ENCODE data around the gene MAEA. TPM values are rescaled to one million over a fixed set of nuclear protein-coding genes. Genes with fewer than 3 reads are reported as not detected.

The MAEA gene
- total RNA-seq, 1 donor from 2014 or later, result 56.3 TPM

GRCh38 chr4:1329408-1330371, 40.0 kb downstream of the MAEA start:
- no peak for TF ChIP-seq CTCF (IDR thresholded peaks at IDR 0.05)
- H3K27ac Mint-ChIP-seq (ENCODE audit: unreplicated experiment), result no peak overlapping the region
- H3K4me1 Mint-ChIP-seq (ENCODE audit: low read depth), result no peaks in the 10 kb centered on the region
- peaks cover 11% of the 10 kb centered on the region for H3K36me3 Mint-ChIP-seq (ENCODE audit: low read depth)
- no peaks in the 10 kb centered on the region for H3K27me3 Mint-ChIP-seq (ENCODE audit: low read depth)
- peak; percentile 88 for DNase-seq (ENCODE audit: low spot score)
- no peaks in the 10 kb centered on the region for H3K9me3 Mint-ChIP-seq (ENCODE audit: low read depth)
- H3K4me3 Mint-ChIP-seq (ENCODE audit: unreplicated experiment), result no peak overlapping the region

- no peak overlapping the region for H3K4me3 Mint-ChIP-seq (ENCODE audit: unreplicated experiment)
- no peak overlapping the region for H3K27ac Mint-ChIP-seq (ENCODE audit: unreplicated experiment)
These were observed 41.3 kb downstream of the MAEA start for GRCh38 chr4:1330761-1331590.

GRCh38 chr4:1331591-1332353, 42.1 kb downstream of the MAEA start:
- H3K4me3 Mint-ChIP-seq (ENCODE audit: unreplicated experiment), result no peak overlapping the region
- H3K36me3 Mint-ChIP-seq (ENCODE audit: low read depth), result peaks cover 18% of the 10 kb centered on the region
- H3K9me3 Mint-ChIP-seq (ENCODE audit: low read depth), result no peaks in the 10 kb centered on the region
- DNase-seq (ENCODE audit: low spot score), result peak; percentile 71
- no peak overlapping the region for H3K27ac Mint-ChIP-seq (ENCODE audit: unreplicated experiment)
- no peaks in the 10 kb centered on the region for H3K27me3 Mint-ChIP-seq (ENCODE audit: low read depth)
- H3K4me1 Mint-ChIP-seq (ENCODE audit: low read depth), result no peaks in the 10 kb centered on the region
- TF ChIP-seq CTCF (IDR thresholded peaks at IDR 0.05), result no peak

More at GRCh38 chr4:1330761-1331590, 41.3 kb downstream of the MAEA start:
- no peaks in the 10 kb centered on the region for H3K9me3 Mint-ChIP-seq (ENCODE audit: low read depth)
- H3K27me3 Mint-ChIP-seq (ENCODE audit: low read depth), result no peaks in the 10 kb centered on the region
- no peak for TF ChIP-seq CTCF (IDR thresholded peaks at IDR 0.05)
- DNase-seq (ENCODE audit: low spot score), result no peak
- H3K36me3 Mint-ChIP-seq (ENCODE audit: low read depth), result peaks cover 13% of the 10 kb centered on the region
- H3K4me1 Mint-ChIP-seq (ENCODE audit: low read depth), result no peaks in the 10 kb centered on the region

- Mint-ChIP-seq H3K36me3 (ENCODE audit: low read depth) (peaks cover 25% of the 10 kb centered on the region), H3K4me1 (ENCODE audit: low read depth) (no peaks in the 10 kb centered on the region), H3K4me3 (ENCODE audit: unreplicated experiment) (no peak overlapping the region), H3K9me3 (ENCODE audit: low read depth) (no peaks in the 10 kb centered on the region), H3K27me3 (ENCODE audit: low read depth) (no peaks in the 10 kb centered on the region), H3K27ac (ENCODE audit: unreplicated experiment) (peak overlapping the region; percentile 17)
- DNase-seq (ENCODE audit: low spot score), result peak; percentile 83
- no peak for TF ChIP-seq CTCF (IDR thresholded peaks at IDR 0.05)
These were observed 43.0 kb downstream of the MAEA start for GRCh38 chr4:1332686-1333085.

Measured in chondrocyte (in vitro differentiated cells).